IgD-negative memory B cell (primary cell): ENCODE results near the gene PPP1R7. TPM values are rescaled to one million over a fixed set of nuclear protein-coding genes. Genes with fewer than 3 reads are reported as not detected.

ENCODE experiments used
- H3K27ac Mint-ChIP-seq, 3 donors: one replicate each; pipeline ENCODE4 v1.8.0; 2020 to 2022; ENCODE audit warnings: mild to moderate bottlenecking in 3 of 3, mixed read lengths in 3 of 3, moderate library complexity in 1 of 3
- H3K27me3 Mint-ChIP-seq: one replicate; pipeline ENCODE4 v1.8.0; 2021; ENCODE audit warnings: mixed read lengths
- H3K36me3 Mint-ChIP-seq: one replicate; pipeline ENCODE4 v1.8.0; 2020; ENCODE audit warnings: mild to moderate bottlenecking, mixed read lengths
- H3K4me1 Mint-ChIP-seq, 3 donors: one replicate each; pipeline ENCODE4 v1.8.0; 2020 to 2022; ENCODE audit warnings: mixed read lengths in 3 of 3, mild to moderate bottlenecking in 1 of 3
- H3K4me3 Mint-ChIP-seq, 4 donors: one replicate each; pipeline ENCODE4 v1.8.0; 2020 to 2022; ENCODE audit warnings: mild to moderate bottlenecking in 4 of 4, mixed read lengths in 4 of 4, moderate library complexity in 3 of 4
- H3K9me3 Mint-ChIP-seq, 3 donors: one replicate each; pipeline ENCODE4 v1.8.0; 2020 to 2021; ENCODE audit warnings: mixed read lengths in 3 of 3, mild to moderate bottlenecking in 1 of 3
- polyA plus RNA-seq: library from polyadenylated mRNA; unstranded; fragments of 300-500 nt; fragmentation: Illumina TruSeq; gene quantifications from one replicate; pipeline ENCODE4 v1.2.3, GENCODE V29; 2021

Gene PPP1R7
- polyA plus RNA-seq, 1 donor from 2014 or later, result 94.7 TPM

- Mint-ChIP-seq H3K27me3 (no peaks in the 10 kb centered on the region), H3K36me3 (peaks cover 4% of the 10 kb centered on the region), H3K27ac (peak overlapping the region; percentile 98 to 100 (median 99)), H3K4me1 (peaks cover 34 to 49% (median 42%) of the 10 kb centered on the region in 3 donors), H3K4me3 (peak overlapping the region in 3 of 4 donors; percentile 78 to 87 (median 83)), H3K9me3 (no peaks in the 10 kb centered on the region)
Observed at GRCh38 chr2:241128266-241128665, 22.0 kb upstream of the PPP1R7 start.

- no peaks in the 10 kb centered on the region for H3K9me3 Mint-ChIP-seq
- peaks cover 34 to 44% (median 43%) of the 10 kb centered on the region in 3 donors for H3K4me1 Mint-ChIP-seq
- peak overlapping the region; percentile 98 to 100 (median 99) for H3K27ac Mint-ChIP-seq
- peak overlapping the region in 2 of 4 donors; percentile 78 to 83 for H3K4me3 Mint-ChIP-seq
- H3K36me3 Mint-ChIP-seq, result peaks cover 4% of the 10 kb centered on the region
- H3K27me3 Mint-ChIP-seq, result no peaks in the 10 kb centered on the region
Observed at GRCh38 chr2:241129086-241129871, 21.0 kb upstream of the PPP1R7 start.

- peaks cover 4% of the 10 kb centered on the region for H3K36me3 Mint-ChIP-seq
- H3K9me3 Mint-ChIP-seq, result no peaks in the 10 kb centered on the region
- no peak overlapping the region for H3K4me3 Mint-ChIP-seq
- H3K4me1 Mint-ChIP-seq, result peaks cover 34 to 44% (median 43%) of the 10 kb centered on the region in 3 donors
- H3K27me3 Mint-ChIP-seq, result no peaks in the 10 kb centered on the region
- H3K27ac Mint-ChIP-seq, result peak overlapping the region in 2 of 3 donors; percentile 11 to 100
Observed at GRCh38 chr2:241130316-241130715, 20.0 kb upstream of the PPP1R7 start.

GRCh38 chr2:241131531-241131930 lies 18.7 kb upstream of the PPP1R7 start:
- H3K4me1 Mint-ChIP-seq, result peaks cover 34 to 38% (median 34%) of the 10 kb centered on the region in 3 donors
- no peaks in the 10 kb centered on the region for H3K27me3 Mint-ChIP-seq
- H3K9me3 Mint-ChIP-seq, result no peaks in the 10 kb centered on the region
- peaks cover 4% of the 10 kb centered on the region for H3K36me3 Mint-ChIP-seq
- H3K27ac Mint-ChIP-seq, result peak overlapping the region in 1 of 3 donors; percentile 31
- H3K4me3 Mint-ChIP-seq, result no peak overlapping the region

GRCh38 chr2:241132538-241133435 lies 17.5 kb upstream of the PPP1R7 start:
- Mint-ChIP-seq H3K27ac (peak overlapping the region; percentile 34 to 84 (median 69)), H3K27me3 (no peaks in the 10 kb centered on the region), H3K9me3 (no peaks in the 10 kb centered on the region), H3K36me3 (peaks cover 5% of the 10 kb centered on the region), H3K4me3 (peak overlapping the region in 2 of 4 donors; percentile 28 to 70), H3K4me1 (peaks cover 23 to 27% (median 26%) of the 10 kb centered on the region in 3 donors)

- peaks cover 17 to 21% (median 20%) of the 10 kb centered on the region in 3 donors for H3K4me1 Mint-ChIP-seq
- peak overlapping the region in 2 of 3 donors; percentile 69 to 84 for H3K27ac Mint-ChIP-seq
- H3K36me3 Mint-ChIP-seq, result peaks cover 8% of the 10 kb centered on the region
- H3K27me3 Mint-ChIP-seq, result no peaks in the 10 kb centered on the region
- no peak overlapping the region for H3K4me3 Mint-ChIP-seq
- no peaks in the 10 kb centered on the region for H3K9me3 Mint-ChIP-seq
Observed at GRCh38 chr2:241133436-241133820, 16.8 kb upstream of the PPP1R7 start.

- no peaks in the 10 kb centered on the region for H3K27me3 Mint-ChIP-seq
Observed at GRCh38 chr2:241134711-241135110, 15.6 kb upstream of the PPP1R7 start.

GRCh38 chr2:241135737-241136136 lies 14.5 kb upstream of the PPP1R7 start:
- Mint-ChIP-seq H3K4me1 (peaks cover 7 to 10% (median 8%) of the 10 kb centered on the region in 3 donors), H3K36me3 (peaks cover 7% of the 10 kb centered on the region), H3K4me3 (no peak overlapping the region)

More at GRCh38 chr2:241134711-241135110, 15.6 kb upstream of the PPP1R7 start:
- H3K9me3 Mint-ChIP-seq, result no peaks in the 10 kb centered on the region
- no peak overlapping the region for H3K4me3 Mint-ChIP-seq
- no peak overlapping the region for H3K27ac Mint-ChIP-seq
- peaks cover 8% of the 10 kb centered on the region for H3K36me3 Mint-ChIP-seq
- H3K4me1 Mint-ChIP-seq, result peaks cover 6 to 15% (median 9%) of the 10 kb centered on the region in 3 donors

GRCh38 chr2:241136191-241136590 lies 14.1 kb upstream of the PPP1R7 start:
- H3K36me3 Mint-ChIP-seq, result peaks cover 6% of the 10 kb centered on the region

More at GRCh38 chr2:241135737-241136136, 14.5 kb upstream of the PPP1R7 start:
- Mint-ChIP-seq H3K27ac (no peak overlapping the region), H3K27me3 (no peaks in the 10 kb centered on the region), H3K9me3 (no peaks in the 10 kb centered on the region)

GRCh38 chr2:241136661-241137260 lies 13.5 kb upstream of the PPP1R7 start:
- Mint-ChIP-seq H3K36me3 (peaks cover 6% of the 10 kb centered on the region), H3K9me3 (no peaks in the 10 kb centered on the region), H3K27ac (no peak overlapping the region), H3K27me3 (no peaks in the 10 kb centered on the region), H3K4me3 (no peak overlapping the region), H3K4me1 (peaks cover 6 to 10% (median 8%) of the 10 kb centered on the region in 3 donors)

More at GRCh38 chr2:241136191-241136590, 14.1 kb upstream of the PPP1R7 start:
- Mint-ChIP-seq H3K27me3 (no peaks in the 10 kb centered on the region), H3K27ac (no peak overlapping the region), H3K4me3 (no peak overlapping the region), H3K4me1 (peaks cover 6 to 10% (median 8%) of the 10 kb centered on the region in 3 donors), H3K9me3 (no peaks in the 10 kb centered on the region)

GRCh38 chr2:241137276-241138190 lies 12.7 kb upstream of the PPP1R7 start:
- Mint-ChIP-seq H3K4me1 (peaks cover 4 to 13% (median 7%) of the 10 kb centered on the region in 3 donors), H3K36me3 (peaks cover 7% of the 10 kb centered on the region)

GRCh38 chr2:241138471-241138870 lies 11.8 kb upstream of the PPP1R7 start:
- no peak overlapping the region for H3K27ac Mint-ChIP-seq
- peaks cover 0 to 7% (median 3%) of the 10 kb centered on the region in 3 donors for H3K4me1 Mint-ChIP-seq
- H3K36me3 Mint-ChIP-seq, result peaks cover 8% of the 10 kb centered on the region
- no peaks in the 10 kb centered on the region for H3K27me3 Mint-ChIP-seq
- H3K4me3 Mint-ChIP-seq, result no peak overlapping the region
- H3K9me3 Mint-ChIP-seq, result no peaks in the 10 kb centered on the region

More at GRCh38 chr2:241137276-241138190, 12.7 kb upstream of the PPP1R7 start:
- H3K27ac Mint-ChIP-seq, result peak overlapping the region in 2 of 3 donors; percentile 11 to 32
- no peaks in the 10 kb centered on the region for H3K27me3 Mint-ChIP-seq
- H3K9me3 Mint-ChIP-seq, result no peaks in the 10 kb centered on the region
- no peak overlapping the region for H3K4me3 Mint-ChIP-seq

- H3K36me3 Mint-ChIP-seq, result peaks cover 8% of the 10 kb centered on the region
- no peak overlapping the region for H3K4me3 Mint-ChIP-seq
- peak overlapping the region in 1 of 3 donors; percentile 73 for H3K27ac Mint-ChIP-seq
- peaks cover 0 to 9% (median 3%) of the 10 kb centered on the region in 3 donors for H3K4me1 Mint-ChIP-seq
- H3K9me3 Mint-ChIP-seq, result no peaks in the 10 kb centered on the region
- H3K27me3 Mint-ChIP-seq, result no peaks in the 10 kb centered on the region
Observed at GRCh38 chr2:241139531-241140444, 10.5 kb upstream of the PPP1R7 start.
